Measurements from ENCODE around the gene SLC39A11. TPM values are rescaled to one million over a fixed set of nuclear protein-coding genes. Genes with fewer than 3 reads are reported as not detected.

Gene SLC39A11
- total RNA-seq, 1 donor from 2014 or later: 14.2 TPM

DNA sequence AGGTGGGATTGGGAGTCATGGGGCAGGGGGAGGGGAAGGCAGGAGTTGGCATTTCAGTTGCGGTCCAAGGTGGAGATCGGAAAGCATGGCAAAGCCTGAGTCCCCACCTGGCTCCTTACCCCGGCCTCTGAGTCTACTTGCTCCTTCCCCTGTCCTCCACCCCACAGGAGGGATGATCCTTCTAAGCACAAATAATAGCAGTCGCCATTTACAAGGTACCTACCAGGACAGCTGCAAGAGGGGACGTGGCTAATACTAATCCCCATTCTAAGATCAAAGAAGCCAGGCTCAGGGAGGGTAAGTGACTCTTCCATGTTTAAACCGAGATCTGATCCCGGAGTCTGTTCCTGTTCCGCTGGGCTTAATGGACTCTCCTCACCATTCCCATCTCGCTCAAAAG lies 396.3 kb downstream of the SLC39A11 start:
- DNase-seq (ENCODE audit: low read depth, low spot score): no peak

DNA sequence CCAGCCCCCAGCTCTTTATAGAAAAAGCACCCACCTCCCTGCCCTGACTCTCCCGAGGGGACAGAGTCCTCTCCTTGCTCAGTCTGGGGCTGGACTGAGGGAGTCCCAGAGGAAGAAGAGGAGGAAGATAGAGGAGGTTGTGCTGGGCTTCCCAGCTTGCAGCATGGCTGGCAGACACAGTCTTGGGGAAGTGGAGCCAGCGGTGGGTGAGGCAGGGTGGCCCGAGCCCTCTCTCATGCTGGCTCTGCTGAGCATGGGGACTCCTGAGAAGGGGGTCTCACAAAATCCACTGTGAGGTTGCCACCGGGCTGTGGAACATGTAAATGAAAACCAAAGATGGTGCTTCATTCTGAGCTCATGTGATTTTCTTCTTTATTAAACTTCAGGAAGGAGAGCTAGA lies 398.5 kb downstream of the SLC39A11 start:
- DNase-seq (ENCODE audit: low read depth, low spot score): no peak

DNA sequence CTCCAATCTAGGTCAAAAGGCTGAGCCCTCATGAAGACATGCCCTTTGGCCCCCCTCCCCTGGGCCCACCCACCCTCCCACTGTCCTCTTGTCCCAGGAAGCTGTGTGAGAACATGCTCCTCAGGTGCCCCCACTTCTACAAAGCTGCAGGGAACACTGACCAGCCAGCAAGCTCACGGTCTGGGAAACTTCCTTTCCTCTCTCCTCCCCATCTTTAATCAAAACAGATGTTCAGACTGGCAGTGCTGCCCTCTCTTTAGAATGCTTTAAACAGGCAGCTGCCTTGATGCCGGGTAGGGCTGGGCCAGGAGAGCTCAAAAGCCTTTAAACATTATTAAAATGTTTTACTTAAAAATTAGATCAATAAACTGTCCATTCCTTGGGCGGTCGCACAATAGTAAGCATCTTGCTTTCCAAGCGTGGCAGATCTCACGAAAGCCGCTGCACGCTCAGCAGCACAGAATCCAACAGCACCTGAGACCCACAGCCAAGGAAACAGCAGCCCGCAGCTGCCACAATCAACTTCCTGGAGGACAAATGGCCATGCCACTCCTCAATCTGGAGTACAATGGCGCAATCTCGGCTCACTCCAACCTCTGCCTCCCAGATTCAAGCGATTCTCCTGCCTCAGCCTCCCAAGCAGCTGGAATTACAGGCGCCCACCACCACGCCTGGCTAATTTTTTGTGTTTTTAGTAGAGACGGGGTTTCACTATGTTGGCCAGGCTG lies 399.2 kb downstream of the SLC39A11 start:
- DNase-seq (ENCODE audit: low read depth, low spot score): no peak

- DNase-seq (ENCODE audit: low read depth, low spot score): no peak
Measured at GRCh38 chr17:72692676-72693075, 399.8 kb downstream of the SLC39A11 start.

GRCh38 chr17:72691586-72691985 lies 400.9 kb downstream of the SLC39A11 start:
- no peak for DNase-seq (ENCODE audit: low read depth, low spot score)

- DNase-seq (ENCODE audit: low read depth, low spot score): no peak
Measured at GRCh38 chr17:72691017-72691416, 401.5 kb downstream of the SLC39A11 start.

- no peak for DNase-seq (ENCODE audit: low read depth, low spot score)
Measured at GRCh38 chr17:72687886-72688285, 404.6 kb downstream of the SLC39A11 start.

DNA sequence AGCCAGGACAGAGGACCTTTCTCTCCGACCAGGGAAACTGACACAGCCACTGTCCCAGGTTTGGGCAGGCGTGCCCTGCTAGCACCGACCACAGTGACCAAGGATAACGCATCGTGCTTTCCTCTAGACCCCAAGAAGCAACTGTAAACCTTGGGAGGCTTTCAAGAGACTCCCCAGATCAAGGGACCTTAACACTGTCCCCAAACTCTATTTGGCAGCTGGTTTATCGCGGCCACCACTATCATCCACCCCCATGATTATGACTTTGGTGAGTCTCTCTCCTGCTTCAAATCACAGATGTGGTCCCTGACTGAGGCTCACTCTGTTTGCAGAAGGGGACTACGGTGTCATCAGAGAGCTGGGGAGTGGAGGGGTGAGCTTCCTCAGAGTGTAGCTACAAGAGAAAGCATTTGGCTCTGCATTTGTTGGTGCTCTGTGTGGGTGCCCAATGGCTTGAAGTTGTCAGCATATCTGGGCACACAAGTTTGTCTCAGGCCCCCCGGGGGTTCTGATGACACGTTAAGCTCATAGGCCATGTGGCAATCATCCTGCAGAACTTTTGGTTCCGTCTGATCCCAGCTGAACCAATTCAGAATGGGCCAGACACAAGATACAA lies 408.0 kb downstream of the SLC39A11 start:
- no peak for DNase-seq (ENCODE audit: low read depth, low spot score)

- no peak for DNase-seq (ENCODE audit: low read depth, low spot score)
Measured at GRCh38 chr17:72683506-72684404, 408.7 kb downstream of the SLC39A11 start.

DNA sequence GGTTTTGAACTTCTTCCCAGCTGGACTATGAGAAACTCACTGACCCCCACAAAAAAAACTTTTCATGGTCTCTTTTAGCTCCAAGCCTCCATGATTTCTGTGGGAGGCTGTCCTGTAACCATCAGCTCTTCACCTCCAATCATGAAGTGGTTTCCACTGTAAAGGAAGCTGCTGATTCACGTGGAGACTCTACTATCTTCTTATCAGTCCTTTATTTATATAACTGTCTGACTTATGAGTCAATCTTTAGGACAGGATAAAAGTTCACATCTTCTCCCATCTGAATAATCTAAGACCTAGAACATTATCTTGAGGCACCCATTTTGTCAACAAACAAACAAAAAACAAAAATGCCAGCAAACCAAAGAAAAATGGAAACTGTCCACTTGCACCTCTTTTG lies 409.9 kb downstream of the SLC39A11 start:
- no peak for DNase-seq (ENCODE audit: low read depth, low spot score)

DNA sequence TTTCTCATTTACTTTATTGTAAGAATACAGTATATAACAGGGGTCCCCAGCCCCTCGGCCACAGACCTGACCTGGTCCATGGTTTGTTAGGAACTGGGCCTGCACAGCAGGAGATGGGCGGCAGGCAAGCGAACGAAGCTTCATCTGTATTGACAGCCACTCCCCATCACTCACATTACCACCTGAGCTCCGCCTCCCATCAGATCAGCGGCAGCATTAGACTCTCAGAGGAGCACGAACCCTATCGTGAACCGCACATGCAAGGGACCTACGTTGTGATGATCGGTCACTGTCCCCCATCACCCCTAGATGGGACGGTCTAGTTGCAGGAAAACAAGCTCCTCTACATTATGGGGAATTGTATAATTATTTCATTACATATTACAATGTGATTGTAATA lies 410.6 kb downstream of the SLC39A11 start:
- DNase-seq (ENCODE audit: low read depth, low spot score): no peak

GRCh38 chr17:72677714-72678390 lies 414.6 kb downstream of the SLC39A11 start:
- no peak for DNase-seq (ENCODE audit: low read depth, low spot score)

GRCh38 chr17:72677108-72677507 lies 415.4 kb downstream of the SLC39A11 start:
- no peak for DNase-seq (ENCODE audit: low read depth, low spot score)

GRCh38 chr17:72672729-72673128 lies 419.8 kb downstream of the SLC39A11 start:
- DNase-seq (ENCODE audit: low read depth, low spot score): no peak

DNA sequence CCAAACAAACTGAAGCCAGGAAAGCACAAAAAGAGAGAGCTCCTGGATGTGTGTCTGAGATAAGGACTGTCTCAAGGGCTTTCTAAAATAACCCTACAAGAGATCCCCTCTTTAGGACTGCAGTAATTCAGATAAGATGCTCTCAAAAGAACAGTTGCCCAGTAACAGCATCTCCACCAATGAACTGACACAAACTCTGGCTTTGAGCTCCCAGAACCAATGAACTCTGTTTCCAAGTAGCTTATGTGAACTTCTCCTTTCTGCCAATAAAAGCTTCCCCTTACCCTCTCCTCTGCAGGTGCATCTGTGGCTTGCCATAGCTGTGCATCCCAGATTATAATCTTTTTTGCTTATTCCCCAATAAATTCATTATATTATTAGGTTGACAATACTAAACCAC lies 421.5 kb downstream of the SLC39A11 start:
- DNase-seq (ENCODE audit: low read depth, low spot score): no peak

- no peak for DNase-seq (ENCODE audit: low read depth, low spot score)
Measured at GRCh38 chr17:72667096-72668063, 425.1 kb downstream of the SLC39A11 start.

DNA sequence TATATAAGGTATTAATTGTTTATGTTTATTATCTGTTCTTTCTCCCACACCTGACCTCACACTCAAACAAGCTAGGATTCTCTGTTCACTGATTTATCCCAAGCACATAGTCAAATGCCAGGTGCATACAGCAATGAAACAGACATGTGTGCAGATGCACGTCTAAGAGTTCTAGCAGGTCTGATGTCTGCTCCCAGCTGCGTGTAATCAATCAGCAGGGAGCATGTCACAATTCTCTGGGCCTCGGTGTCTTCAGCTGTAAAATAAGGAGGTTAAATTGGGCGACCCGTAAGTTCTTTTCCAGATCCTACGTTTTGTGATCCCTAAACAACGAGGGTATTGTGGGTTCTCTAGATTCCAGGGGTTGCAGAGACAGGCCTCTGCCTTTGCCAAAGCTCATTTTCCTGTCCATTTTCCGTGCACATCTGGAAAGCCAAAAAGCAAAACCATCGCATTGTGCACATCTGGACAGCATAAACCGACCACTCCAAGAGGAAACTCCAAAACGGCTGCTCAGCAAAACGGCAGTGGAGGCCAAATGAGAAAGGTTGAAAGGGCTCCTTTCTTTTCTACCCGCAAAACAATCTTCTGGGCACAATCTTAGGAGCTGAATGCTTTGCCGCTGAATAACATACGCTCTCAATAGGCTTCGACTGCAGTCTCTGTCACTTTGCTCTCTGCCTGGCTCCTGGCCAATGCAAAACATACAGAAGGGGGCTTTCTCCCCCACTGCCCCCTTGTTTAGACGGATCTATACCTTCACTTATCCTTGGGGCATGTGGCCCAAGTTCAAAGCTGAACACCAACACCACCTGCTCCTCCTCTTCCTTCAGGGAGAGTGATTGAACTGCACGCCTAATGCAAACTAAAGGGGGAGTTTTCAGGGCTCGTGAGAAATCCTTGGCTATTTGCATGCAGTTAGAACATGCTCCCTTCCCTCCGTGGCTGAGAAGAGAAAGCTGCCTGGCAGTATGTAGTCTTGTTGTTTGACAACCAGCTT lies 426.3 kb downstream of the SLC39A11 start:
- DNase-seq (ENCODE audit: low read depth, low spot score): no peak

DNA sequence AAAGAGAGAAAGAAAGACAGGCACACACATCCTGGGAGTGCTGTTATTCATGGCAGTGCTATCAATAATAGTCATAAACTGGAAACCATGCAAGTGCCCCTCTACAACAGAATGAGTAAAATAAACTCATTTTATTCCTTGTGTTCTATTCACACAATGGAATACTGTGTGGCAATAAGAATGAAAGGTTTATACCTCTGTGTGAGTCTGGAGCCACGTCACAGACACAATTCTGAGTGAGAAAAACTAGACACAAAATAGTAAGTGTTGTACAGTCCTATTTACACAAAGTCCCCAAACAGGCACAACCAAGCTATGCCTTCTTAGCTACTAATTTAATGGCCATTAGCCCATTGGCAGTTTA lies 429.7 kb downstream of the SLC39A11 start:
- no peak for DNase-seq (ENCODE audit: low read depth, low spot score)

Data from pulmonary artery endothelial cell (primary cell).